Lower leg skin (tissue), 3 donors: ENCODE measurements around the gene ETS1.

Source experiments
- CTCF ChIP-seq, 3 donors: fragments of 450-650 bp; IDR thresholded peaks; one replicate each; pipeline ENCODE4 v1.5.1; 2016; ENCODE audit warnings: antibody characterized with exemption in 3 of 3, mild to moderate bottlenecking in 3 of 3, moderate library complexity in 2 of 3
- POLR2A ChIP-seq, 2 donors: fragments of 450-650 bp; IDR thresholded peaks; one replicate each; pipeline ENCODE4 v1.6.1; 2016 to 2017; ENCODE audit warnings: antibody characterized with exemption in 2 of 2, mild to moderate bottlenecking in 1 of 2, moderate library complexity in 1 of 2

GRCh38 chr11:128590587-128590986, 3.2 kb upstream of the ETS1 start:
- TF ChIP-seq CTCF (IDR thresholded peaks at IDR 0.05) (no peak), POLR2A (IDR thresholded peaks at IDR 0.05) (no peak)
